Measurements from ENCODE around the gene OR4K14.
"Not testable (repeated sequence)": the region's sequence is repeated elsewhere in the genome, so short reads cannot be mapped to it uniquely, and the experiment has no call there.

OR4K14 gene

DNA sequence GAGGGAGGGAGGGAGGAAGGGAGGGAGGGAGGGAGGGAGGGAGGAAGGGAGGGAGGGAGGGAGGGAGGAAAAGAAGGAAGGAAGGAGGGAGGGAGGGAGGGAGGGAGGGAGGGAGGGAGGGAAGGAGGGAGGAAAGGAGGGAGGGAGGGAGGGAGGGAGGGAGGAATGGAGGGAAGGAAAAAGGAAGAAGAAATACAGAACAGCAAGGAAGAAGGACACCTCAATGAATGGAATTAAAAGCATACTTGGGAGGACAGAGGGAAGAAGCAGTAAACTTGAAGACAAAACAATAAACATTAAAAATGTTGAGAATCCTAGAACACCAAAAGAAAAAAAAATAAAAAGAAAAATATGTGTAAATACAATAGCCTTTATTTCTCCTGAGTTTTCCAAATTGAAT lies 11.0 kb downstream of the OR4K14 start:
- no peak for DNase-seq (ENCODE audit: insufficient read length, low spot score)
- no peak for TF ChIP-seq CTCF (IDR thresholded peaks at IDR 0.05; ENCODE audit: insufficient read depth, missing control alignments)
- FAIRE-seq, result no peak

DNA sequence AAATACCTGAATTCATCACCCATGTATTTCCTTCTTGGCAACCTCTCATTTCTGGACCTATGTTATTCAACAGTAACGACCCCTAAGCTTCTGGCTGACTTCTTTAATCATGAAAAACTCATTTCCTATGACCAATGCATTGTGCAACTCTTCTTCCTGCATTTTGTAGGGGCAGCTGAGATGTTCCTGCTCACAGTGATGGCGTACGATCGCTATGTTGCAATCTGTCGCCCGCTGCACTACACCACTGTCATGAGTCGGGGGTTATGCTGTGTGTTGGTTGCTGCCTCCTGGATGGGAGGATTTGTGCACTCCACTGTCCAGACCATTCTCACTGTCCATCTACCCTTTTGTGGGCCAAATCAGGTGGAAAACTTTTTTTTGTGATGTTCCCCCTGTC lies 16.8 kb downstream of the OR4K14 start:
- FAIRE-seq, result no peak
- TF ChIP-seq CTCF (IDR thresholded peaks at IDR 0.05; ENCODE audit: insufficient read depth, missing control alignments), result no peak
- DNase-seq (ENCODE audit: insufficient read length, low spot score), result no peak

DNA sequence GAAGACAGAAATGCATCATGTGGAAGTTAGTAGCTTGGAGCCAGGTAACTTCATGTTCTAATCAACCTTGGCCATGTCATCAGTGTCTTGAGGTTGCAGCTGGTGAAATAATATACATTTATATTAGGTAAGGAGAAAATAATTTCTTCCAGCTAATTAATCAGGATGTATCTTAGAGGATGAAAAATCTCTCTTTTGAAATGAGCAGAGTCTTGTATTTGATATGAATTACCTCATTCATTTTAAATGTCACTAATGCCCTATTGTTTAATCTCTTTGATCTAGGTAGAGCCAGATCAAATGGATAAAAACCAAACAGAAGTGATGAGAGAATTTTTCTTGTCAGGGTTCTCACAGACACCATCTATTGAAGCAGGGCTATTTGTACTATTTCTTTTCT lies 17.2 kb downstream of the OR4K14 start, which contains the start of gene OR4Q2:
TSS of gene OR4Q2 (plus strand) at position 301 of the 400 bp plus-strand sequence.
- DNase-seq (ENCODE audit: insufficient read length, low spot score) (no peak), FAIRE-seq (no peak)
- no peak for TF ChIP-seq CTCF (IDR thresholded peaks at IDR 0.05; ENCODE audit: insufficient read depth, missing control alignments)

DNA sequence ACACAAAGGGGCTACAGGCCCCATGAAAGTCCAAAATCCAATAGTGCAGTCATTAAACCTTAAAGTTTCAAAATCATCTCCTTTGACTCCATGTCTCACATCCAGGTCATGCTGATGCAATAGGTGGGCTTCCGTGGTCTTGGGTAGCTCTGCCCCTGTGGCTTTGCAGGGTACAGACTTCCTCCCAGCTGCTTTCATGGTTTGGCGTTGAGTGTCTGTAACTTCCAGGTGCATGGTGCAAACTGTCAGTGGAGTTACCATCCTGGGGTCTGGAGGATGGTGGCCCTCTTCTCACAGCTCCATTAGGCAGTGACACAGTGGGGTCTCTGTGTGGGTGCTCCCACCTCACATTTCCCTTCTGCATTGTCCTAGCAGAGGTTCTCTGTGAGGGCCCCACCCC lies 25.7 kb downstream of the OR4K14 start:
- no peak for FAIRE-seq
- DNase-seq (ENCODE audit: insufficient read length, low spot score), result no peak
- TF ChIP-seq CTCF (IDR thresholded peaks at IDR 0.05; ENCODE audit: insufficient read depth, missing control alignments), result no peak

GRCh38 chr14:19975291-19975690 lies 43.8 kb downstream of the OR4K14 start, which contains the start of gene OR4K15:
OR4K15 (plus strand) TSS chr14:19975591; CDS start chr14:19975591, 0 bp downstream.
- DNase-seq (ENCODE audit: insufficient read length, low spot score), result no peak
- no peak for FAIRE-seq

DNA sequence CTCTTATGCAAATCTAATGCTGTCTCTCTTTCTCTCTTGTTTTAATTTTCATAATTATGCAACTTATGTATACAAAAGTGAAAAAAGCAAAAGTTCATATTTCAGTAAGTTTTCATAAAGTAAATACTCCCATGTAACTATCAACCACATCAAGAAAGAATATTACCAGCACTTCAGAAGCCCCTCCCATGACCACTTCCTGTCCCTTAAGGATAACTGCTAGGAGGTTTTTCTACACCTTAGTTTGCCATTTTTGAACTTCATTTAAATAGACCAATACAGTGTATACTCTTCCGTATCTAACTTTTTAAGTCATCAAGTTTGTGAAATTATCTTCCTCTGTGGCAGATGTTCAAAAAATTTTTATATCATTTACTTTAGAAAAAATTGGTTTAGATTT lies 44.3 kb downstream of the OR4K14 start:
- FAIRE-seq, result no peak

More at GRCh38 chr14:19975291-19975690, 43.8 kb downstream of the OR4K14 start, which contains the start of gene OR4K15:
- TF ChIP-seq CTCF (IDR thresholded peaks at IDR 0.05; ENCODE audit: insufficient read depth, missing control alignments), result no peak

DNA sequence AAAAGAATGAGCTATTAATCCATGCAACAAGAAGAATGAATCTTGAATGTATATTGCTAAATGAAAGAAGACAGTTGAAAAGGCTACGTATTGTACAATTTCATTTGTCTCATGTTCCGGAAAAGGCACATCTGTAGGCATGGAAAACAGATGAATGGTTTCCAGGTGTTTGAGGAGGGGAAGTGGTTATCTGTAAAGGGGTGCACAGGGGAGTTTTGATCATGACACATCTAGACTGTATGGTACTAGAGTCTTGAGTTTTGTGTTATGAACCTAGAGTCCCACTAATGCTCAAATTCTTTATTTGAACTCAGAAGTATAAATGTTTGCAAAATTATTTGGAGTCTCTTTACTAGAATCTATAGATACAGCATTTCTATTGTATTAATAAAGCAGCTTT lies 49.4 kb downstream of the OR4K14 start:
- DNase-seq (ENCODE audit: insufficient read length, low spot score); FAIRE-seq: not testable (repeated sequence)

More for the DNA sequence above, 44.3 kb downstream of the OR4K14 start:
- DNase-seq (ENCODE audit: insufficient read length, low spot score), result no peak
- TF ChIP-seq CTCF (IDR thresholded peaks at IDR 0.05; ENCODE audit: insufficient read depth, missing control alignments), result no peak
